AG08396 (cell line): Measurements from ENCODE around the gene CEP120.
A peak's percentile ranks its signal among the peaks of the same experiment; 100 is the strongest.
"Not testable (repeated sequence)": the region's sequence is repeated elsewhere in the genome, so short reads cannot be mapped to it uniquely, and the experiment has no call there.

Source experiments
- DNase-seq: peaks from one replicate; pipeline ENCODE4 v3.0.0; 2012; ENCODE audit warnings: low spot score, mixed read lengths

Gene CEP120

GRCh38 chr5:123387313-123387712, 35.9 kb downstream of the CEP120 start:
- no peak for DNase-seq

GRCh38 chr5:123382252-123382651, 41.0 kb downstream of the CEP120 start:
- DNase-seq, result no peak

GRCh38 chr5:123371575-123372179, 51.5 kb downstream of the CEP120 start:
- DNase-seq, result peak; percentile 21

GRCh38 chr5:123369371-123369968, 53.7 kb downstream of the CEP120 start:
- no peak for DNase-seq

- DNase-seq, result no peak
These were observed 55.5 kb downstream of the CEP120 start for GRCh38 chr5:123367739-123368138.

GRCh38 chr5:123365156-123365555, 58.0 kb downstream of the CEP120 start:
- no peak for DNase-seq

GRCh38 chr5:123364441-123365155, 58.6 kb downstream of the CEP120 start:
- DNase-seq, result no peak

GRCh38 chr5:123360910-123361309, 62.3 kb downstream of the CEP120 start:
- DNase-seq, result no peak

GRCh38 chr5:123360201-123360571, 63.0 kb downstream of the CEP120 start:
- DNase-seq, result no peak

GRCh38 chr5:123359454-123360200, 63.6 kb downstream of the CEP120 start:
- no peak for DNase-seq

- DNase-seq, result no peak
These were observed 64.5 kb downstream of the CEP120 start for GRCh38 chr5:123358751-123359150.

GRCh38 chr5:123358304-123358703, 64.9 kb downstream of the CEP120 start:
- DNase-seq, result no peak

GRCh38 chr5:123351820-123352219, 71.4 kb downstream of the CEP120 start:
- DNase-seq, result no peak

- no peak for DNase-seq
These were observed 72.0 kb downstream of the CEP120 start for GRCh38 chr5:123351240-123351639.

GRCh38 chr5:123350742-123351141, 72.5 kb downstream of the CEP120 start:
- DNase-seq, result no peak

GRCh38 chr5:123344816-123345426, 78.3 kb downstream of the CEP120 start:
- DNase-seq, result peak; percentile 22

GRCh38 chr5:123340928-123341327, 82.3 kb downstream of the CEP120 start:
- no peak for DNase-seq

- DNase-seq, result not testable (repeated sequence)
These were observed 114.8 kb downstream of the CEP120 start for GRCh38 chr5:123308377-123308776.

GRCh38 chr5:123305751-123306150, 117.5 kb downstream of the CEP120 start:
- DNase-seq, result no peak

GRCh38 chr5:123304777-123305316, 118.4 kb downstream of the CEP120 start:
- no peak for DNase-seq

GRCh38 chr5:123303802-123304201, 119.4 kb downstream of the CEP120 start:
- no peak for DNase-seq

- DNase-seq, result no peak
These were observed 122.9 kb downstream of the CEP120 start for GRCh38 chr5:123300266-123300665.
